SK-N-SH treated with all-trans-retinoic acid at 6 μM for 48 hours (cell line): ENCODE data around the gene ARHGEF11.

Experiments used
- ATAC-seq: fragments of 200-7000 bp; cut with Tn5 transposase; 3 replicates; pipeline ENCODE4 v1.9.1; 2020; ENCODE audit warnings: mild to moderate bottlenecking, moderate library complexity
- ARNTL ChIP-seq: fragments of 450-650 bp; formaldehyde crosslinking; IDR thresholded peaks from 2 replicates; pipeline ENCODE4 v1.5.0; 2020; ENCODE audit warnings: low read depth, mild to moderate bottlenecking, moderate library complexity, borderline replicate concordance
- BACH2 ChIP-seq: fragments of 250-450 bp; sonication (Bioruptor Pico); IDR thresholded peaks from 2 replicates; pipeline ENCODE4 v1.9.0; 2021; ENCODE audit warnings: mild to moderate bottlenecking, borderline replicate concordance
- CREB5 ChIP-seq: fragments of 250-450 bp; sonication (Bioruptor Pico); IDR thresholded peaks from 2 replicates; pipeline ENCODE4 v1.5.1; 2020; ENCODE audit warnings: low read depth, mild to moderate bottlenecking, moderate library complexity
- CSDC2 ChIP-seq: fragments of 250-450 bp; sonication (Bioruptor Pico); IDR thresholded peaks from 2 replicates; pipeline ENCODE4 v1.5.0; 2020; ENCODE audit warnings: mild to moderate bottlenecking, moderate library complexity
- CSRNP3 ChIP-seq: fragments of 250-450 bp; sonication (Bioruptor Pico); IDR thresholded peaks from 2 replicates; pipeline ENCODE4 v1.5.1; 2021; ENCODE audit warnings: mild to moderate bottlenecking, moderate library complexity
- ESRRG ChIP-seq: fragments of 250-450 bp; sonication (Bioruptor Pico); IDR thresholded peaks from 2 replicates; pipeline ENCODE4 v1.6.1; 2021; ENCODE audit warnings: mild to moderate bottlenecking
- ISL1 ChIP-seq: fragments of 250-450 bp; sonication (Bioruptor Pico); IDR thresholded peaks from 2 replicates; pipeline ENCODE4 v2.1.2; 2022; ENCODE audit warnings: mild to moderate bottlenecking, moderate library complexity
- OSR1 ChIP-seq: fragments of 250-450 bp; sonication (Bioruptor Pico); IDR thresholded peaks from 2 replicates; pipeline ENCODE4 v1.8.0; 2022; ENCODE audit warnings: moderate library complexity, mild to moderate bottlenecking, inconsistent platforms
- PATZ1 ChIP-seq: fragments of 250-450 bp; sonication (Bioruptor Pico); IDR thresholded peaks from 2 replicates; pipeline ENCODE4 v1.8.0; 2020; ENCODE audit warnings: mild to moderate bottlenecking, moderate library complexity, borderline replicate concordance
- POU6F1 ChIP-seq: fragments of 250-450 bp; sonication (Bioruptor Pico); IDR thresholded peaks from 2 replicates; pipeline ENCODE4 v1.8.0; 2021; ENCODE audit warnings: low read depth, mild to moderate bottlenecking, moderate library complexity, borderline replicate concordance
- PPARA ChIP-seq: fragments of 250-450 bp; sonication (Bioruptor Pico); IDR thresholded peaks from 2 replicates; pipeline ENCODE4 v1.5.0; 2020; ENCODE audit warnings: mild to moderate bottlenecking, borderline replicate concordance
- RARB ChIP-seq: fragments of 250-450 bp; sonication (Bioruptor Pico); IDR thresholded peaks from 2 replicates; pipeline ENCODE4 v1.8.0; 2021; ENCODE audit warnings: mild to moderate bottlenecking, moderate library complexity
- SNAI2 ChIP-seq: fragments of 250-450 bp; sonication (Bioruptor Pico); IDR thresholded peaks from 2 replicates; pipeline ENCODE4 v1.5.0; 2020; ENCODE audit warnings: mild to moderate bottlenecking, moderate library complexity
- TCF4 ChIP-seq: fragments of 250-450 bp; sonication (Bioruptor Pico); IDR thresholded peaks from 2 replicates; pipeline ENCODE4 v1.8.0; 2021; ENCODE audit warnings: mild to moderate bottlenecking, moderate library complexity, borderline replicate concordance
- TSHZ2 ChIP-seq: fragments of 250-450 bp; sonication (Bioruptor Pico); IDR thresholded peaks from 2 replicates; pipeline ENCODE4 v1.5.0; 2020; ENCODE audit warnings: mild to moderate bottlenecking, moderate library complexity
- ZC3H10 ChIP-seq: fragments of 250-450 bp; sonication (Bioruptor Pico); IDR thresholded peaks from 2 replicates; pipeline ENCODE4 v1.5.1; 2021; ENCODE audit warnings: mild to moderate bottlenecking, moderate library complexity
- ZFP3 ChIP-seq: fragments of 250-450 bp; sonication (Bioruptor Pico); IDR thresholded peaks from 2 replicates; pipeline ENCODE4 v1.5.0; 2020; ENCODE audit warnings: mild to moderate bottlenecking, moderate library complexity
- ZFP30 ChIP-seq: fragments of 450-650 bp; formaldehyde crosslinking; IDR thresholded peaks from 2 replicates; pipeline ENCODE4 v1.5.0; 2022; ENCODE audit warnings: mild to moderate bottlenecking, moderate library complexity
- ZNF70 ChIP-seq: fragments of 450-650 bp; formaldehyde crosslinking; IDR thresholded peaks from 2 replicates; pipeline ENCODE4 v1.5.0; 2020; ENCODE audit warnings: mild to moderate bottlenecking, moderate library complexity
- ZNF8 ChIP-seq: fragments of 450-650 bp; formaldehyde crosslinking; IDR thresholded peaks from 2 replicates; pipeline ENCODE4 v1.5.0; 2020; ENCODE audit warnings: mild to moderate bottlenecking, moderate library complexity

The ARHGEF11 gene

GRCh38 chr1:156931211-156931952 lies 114.2 kb downstream of the ARHGEF11 start:
- no peak for ATAC-seq
- TF ChIP-seq ZFP3 (CRISPR knock-in tag) (no peak), ZNF8 (CRISPR knock-in tag) (no peak), ZC3H10 (CRISPR knock-in tag) (no peak), CREB5 (CRISPR knock-in tag) (no peak), OSR1 (CRISPR knock-in tag) (no peak), SNAI2 (CRISPR knock-in tag) (no peak), TSHZ2 (CRISPR knock-in tag) (no peak), PATZ1 (CRISPR knock-in tag) (no peak), CSRNP3 (CRISPR knock-in tag) (no peak), TCF4 (CRISPR knock-in tag) (no peak), ISL1 (CRISPR knock-in tag) (no peak), ZFP30 (CRISPR knock-in tag) (no peak), BACH2 (CRISPR knock-in tag) (no peak), POU6F1 (CRISPR knock-in tag) (no peak), ZNF70 (no peak)

GRCh38 chr1:156930483-156930882 lies 115.1 kb downstream of the ARHGEF11 start:
- ATAC-seq = no peak
- TF ChIP-seq CREB5 (CRISPR knock-in tag) (no peak), PPARA (CRISPR knock-in tag) (no peak), OSR1 (CRISPR knock-in tag) (no peak), ZFP3 (CRISPR knock-in tag) (no peak), BACH2 (CRISPR knock-in tag) (no peak), CSRNP3 (CRISPR knock-in tag) (no peak), ESRRG (CRISPR knock-in tag) (no peak), SNAI2 (CRISPR knock-in tag) (no peak), CSDC2 (CRISPR knock-in tag) (no peak), TSHZ2 (CRISPR knock-in tag) (no peak), POU6F1 (CRISPR knock-in tag) (no peak), ARNTL (CRISPR knock-in tag) (no peak), RARB (CRISPR knock-in tag) (no peak)
